ENCODE measurements around the gene MST1R.
A peak's percentile ranks its signal among the peaks of the same experiment; 100 is the strongest.
"Not testable (repeated sequence)": the region's sequence is repeated elsewhere in the genome, so short reads cannot be mapped to it uniquely, and the experiment has no call there.

MST1R gene

GRCh38 chr3:49911611-49912010, 7.9 kb upstream of the MST1R start:
- no peak for DNase-seq (ENCODE audit: low read depth in 3 of 3, low spot score in 1 of 3)

- no peak for DNase-seq (ENCODE audit: low read depth in 3 of 3, low spot score in 1 of 3)
Measured at GRCh38 chr3:49911124-49911420, 7.4 kb upstream of the MST1R start.

GRCh38 chr3:49910409-49911123, 6.9 kb upstream of the MST1R start:
- no peak for DNase-seq (ENCODE audit: low read depth in 3 of 3, low spot score in 1 of 3)

- DNase-seq (ENCODE audit: low read depth in 3 of 3, low spot score in 1 of 3): no peak
Measured at GRCh38 chr3:49908373-49909199, 4.9 kb upstream of the MST1R start.

- peak in 1 of 3 donors; percentile 33 for DNase-seq (ENCODE audit: low read depth in 3 of 3, low spot score in 1 of 3)
Measured at GRCh38 chr3:49906073-49906743, 2.5 kb upstream of the MST1R start.

GRCh38 chr3:49904448-49904847, 775 bp upstream of the MST1R start:
- not testable (repeated sequence) for DNase-seq (ENCODE audit: low read depth in 3 of 3, low spot score in 1 of 3)

- no peak for DNase-seq (ENCODE audit: low read depth in 3 of 3, low spot score in 1 of 3)
Measured at GRCh38 chr3:49902511-49903345, 945 bp downstream of the MST1R start.

GRCh38 chr3:49901366-49902339, 2.0 kb downstream of the MST1R start:
- no peak for DNase-seq (ENCODE audit: low read depth in 3 of 3, low spot score in 1 of 3)

- no peak for DNase-seq (ENCODE audit: low read depth in 3 of 3, low spot score in 1 of 3)
Measured at GRCh38 chr3:49900491-49901153, 3.1 kb downstream of the MST1R start.

- DNase-seq (ENCODE audit: low read depth in 3 of 3, low spot score in 1 of 3): no peak
Measured at GRCh38 chr3:49899815-49900214, 3.9 kb downstream of the MST1R start.

GRCh38 chr3:49898991-49899390, 4.7 kb downstream of the MST1R start:
- no peak for DNase-seq (ENCODE audit: low read depth in 3 of 3, low spot score in 1 of 3)

GRCh38 chr3:49896345-49896744, 7.3 kb downstream of the MST1R start:
- DNase-seq (ENCODE audit: low read depth in 3 of 3, low spot score in 1 of 3): no peak

GRCh38 chr3:49895791-49896190, 7.9 kb downstream of the MST1R start:
- no peak for DNase-seq (ENCODE audit: low read depth in 3 of 3, low spot score in 1 of 3)

- no peak for DNase-seq (ENCODE audit: low read depth in 3 of 3, low spot score in 1 of 3)
Measured at GRCh38 chr3:49889296-49889695, 14.4 kb downstream of the MST1R start.

- no peak for DNase-seq (ENCODE audit: low read depth in 3 of 3, low spot score in 1 of 3)
Measured at GRCh38 chr3:49886922-49887265, 16.8 kb downstream of the MST1R start.

GRCh38 chr3:49883998-49884397, 19.7 kb downstream of the MST1R start:
- DNase-seq (ENCODE audit: low read depth in 3 of 3, low spot score in 1 of 3): no peak

- no peak for DNase-seq (ENCODE audit: low read depth in 3 of 3, low spot score in 1 of 3)
Measured at GRCh38 chr3:49882166-49882565, 21.5 kb downstream of the MST1R start.

- no peak for DNase-seq (ENCODE audit: low read depth in 3 of 3, low spot score in 1 of 3)
Measured at GRCh38 chr3:49880581-49881315, 22.9 kb downstream of the MST1R start.

- DNase-seq (ENCODE audit: low read depth in 3 of 3, low spot score in 1 of 3): no peak
Measured at GRCh38 chr3:49879721-49880120, 24.0 kb downstream of the MST1R start.
